Measurements from ENCODE around the gene FBXL7. TPM values are rescaled to one million over a fixed set of nuclear protein-coding genes. Genes with fewer than 3 reads are reported as not detected.

The FBXL7 gene
- total RNA-seq, 1 experiment from 2014 or later: 3.9 TPM

DNA sequence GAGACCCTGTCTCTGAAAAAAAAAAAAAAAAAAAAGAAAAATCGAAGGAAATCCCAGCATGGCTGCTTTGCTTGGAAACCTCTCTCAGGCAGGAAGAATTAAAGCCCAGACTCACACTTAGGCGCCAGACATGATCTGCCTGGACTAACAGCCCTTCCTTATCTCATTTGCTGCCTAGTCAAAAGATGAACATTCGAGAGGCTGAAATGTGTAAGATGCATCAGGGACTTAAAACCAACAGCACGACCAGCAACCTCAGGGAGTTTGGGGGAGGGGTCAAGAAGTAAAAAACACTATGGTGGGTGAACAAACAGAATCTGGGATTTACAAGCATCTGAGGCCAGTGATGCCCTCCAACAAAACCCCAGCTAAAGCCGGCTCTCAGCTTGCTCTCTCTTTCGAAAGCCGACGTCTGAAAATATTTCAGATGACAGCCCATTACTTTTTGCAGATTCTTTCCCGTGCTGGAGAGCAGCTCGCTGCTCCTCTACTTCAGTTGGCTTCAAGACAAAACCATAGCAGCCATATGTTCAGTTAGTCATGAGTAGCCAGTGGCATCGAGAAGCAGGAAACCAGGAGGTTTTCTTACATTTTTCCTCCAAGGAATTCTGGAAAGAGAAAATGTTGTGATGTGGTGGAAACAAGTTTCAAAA is 429.8 kb downstream of the FBXL7 start:
- no peak for DNase-seq (ENCODE audit: extremely low read depth, low read depth)

DNA sequence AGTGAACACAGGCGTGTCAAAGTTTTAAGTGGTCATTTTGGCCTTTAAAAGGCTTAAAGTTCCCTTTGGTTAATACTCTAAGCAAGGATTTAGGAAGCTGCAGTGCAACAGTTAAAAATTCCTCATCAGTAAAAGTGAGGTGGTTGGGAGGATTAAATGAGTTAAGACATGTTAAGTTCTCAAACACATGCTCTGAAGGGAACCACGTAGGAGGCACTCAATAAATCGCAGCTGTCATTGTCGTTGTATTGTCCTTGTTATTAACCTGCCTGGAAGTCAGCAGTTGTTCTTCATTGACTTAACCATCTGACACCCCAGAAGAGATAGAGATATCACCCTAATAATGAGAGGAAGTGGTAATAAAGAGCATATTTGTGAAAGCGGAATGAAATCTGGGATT is 432.1 kb downstream of the FBXL7 start:
- DNase-seq (ENCODE audit: extremely low read depth, low read depth): no peak

DNA sequence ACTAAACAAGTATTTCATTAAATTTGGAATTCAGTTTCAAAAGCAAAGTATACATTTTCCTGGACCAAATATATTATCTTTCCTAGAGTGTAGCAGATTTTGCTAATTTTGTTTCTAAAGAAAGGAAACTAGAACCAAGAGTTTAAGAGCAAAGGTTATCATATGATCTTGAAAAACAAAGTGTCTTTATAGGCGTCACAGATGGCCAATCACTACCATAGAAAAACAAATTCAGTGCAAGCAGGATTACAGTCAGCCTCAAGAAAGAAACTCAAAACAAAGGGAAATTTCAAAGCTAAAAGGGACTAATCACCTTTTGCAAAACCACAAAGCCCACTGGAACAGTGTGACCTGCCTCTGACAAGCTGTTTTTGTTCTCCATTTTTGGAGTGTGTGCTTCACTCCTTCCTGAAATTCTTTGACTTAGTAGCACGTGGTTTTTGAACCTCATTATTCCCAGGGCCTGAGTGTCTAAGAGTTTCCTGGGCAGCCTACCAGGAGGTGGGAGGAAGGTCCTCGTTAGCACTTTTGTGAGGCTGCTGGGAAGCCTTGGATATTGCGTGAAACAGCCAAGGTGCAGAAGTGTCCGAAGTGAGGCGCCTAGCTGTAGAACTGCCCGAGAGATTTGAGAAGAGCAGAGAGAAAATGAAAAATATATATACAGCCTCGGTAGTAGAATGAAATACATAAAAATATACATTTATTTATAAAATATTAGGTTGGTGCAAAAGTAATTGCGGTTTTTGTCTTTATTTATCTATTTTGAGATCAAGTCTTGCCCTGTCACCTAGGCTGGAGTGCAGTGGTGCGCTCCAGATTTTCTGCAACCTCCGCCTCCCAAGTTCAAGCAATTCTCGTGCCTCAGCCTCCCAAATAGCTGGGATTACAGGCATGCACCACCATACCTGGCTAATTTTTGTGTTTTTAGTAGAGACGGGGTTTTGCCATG is 433.6 kb downstream of the FBXL7 start:
- DNase-seq (ENCODE audit: extremely low read depth, low read depth): no peak

DNA sequence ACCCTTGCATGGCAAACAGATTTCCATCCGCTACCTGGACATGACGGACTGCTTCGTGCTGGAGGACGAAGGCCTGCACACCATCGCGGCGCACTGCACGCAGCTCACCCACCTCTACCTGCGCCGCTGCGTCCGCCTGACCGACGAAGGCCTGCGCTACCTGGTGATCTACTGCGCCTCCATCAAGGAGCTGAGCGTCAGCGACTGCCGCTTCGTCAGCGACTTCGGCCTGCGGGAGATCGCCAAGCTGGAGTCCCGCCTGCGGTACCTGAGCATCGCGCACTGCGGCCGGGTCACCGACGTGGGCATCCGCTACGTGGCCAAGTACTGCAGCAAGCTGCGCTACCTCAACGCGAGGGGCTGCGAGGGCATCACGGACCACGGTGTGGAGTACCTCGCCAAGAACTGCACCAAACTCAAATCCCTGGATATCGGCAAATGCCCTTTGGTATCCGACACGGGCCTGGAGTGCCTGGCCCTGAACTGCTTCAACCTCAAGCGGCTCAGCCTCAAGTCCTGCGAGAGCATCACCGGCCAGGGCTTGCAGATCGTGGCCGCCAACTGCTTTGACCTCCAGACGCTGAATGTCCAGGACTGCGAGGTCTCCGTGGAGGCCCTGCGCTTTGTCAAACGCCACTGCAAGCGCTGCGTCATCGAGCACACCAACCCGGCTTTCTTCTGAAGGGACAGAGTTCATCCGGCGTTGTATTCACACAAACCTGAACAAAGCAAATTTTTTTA is 436.7 kb downstream of the FBXL7 start:
- DNase-seq (ENCODE audit: extremely low read depth, low read depth): no peak

- DNase-seq (ENCODE audit: extremely low read depth, low read depth): no peak
Observed at GRCh38 chr5:15937708-15938107, 437.7 kb downstream of the FBXL7 start.

DNA sequence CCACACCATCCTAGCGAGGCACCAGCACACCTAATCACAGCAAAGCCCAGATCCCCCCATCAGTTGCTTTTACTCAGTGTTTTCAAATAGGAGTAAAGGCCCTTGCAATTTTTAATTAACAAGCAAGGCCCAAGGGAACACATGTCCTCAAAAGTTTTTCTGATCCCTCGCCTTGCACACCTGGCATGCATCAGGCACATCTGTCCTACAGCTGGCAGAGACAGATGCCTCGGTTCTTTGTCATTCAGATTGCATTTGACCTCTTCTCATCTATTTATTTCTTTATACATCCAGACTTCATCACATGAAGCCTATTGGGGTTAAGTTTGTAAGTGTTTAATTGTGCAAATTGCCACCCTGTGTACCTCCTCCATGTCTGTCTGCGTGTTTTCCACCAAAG is 438.2 kb downstream of the FBXL7 start:
- no peak for DNase-seq (ENCODE audit: extremely low read depth, low read depth)

GRCh38 chr5:15938961-15939360 is 439.0 kb downstream of the FBXL7 start:
- DNase-seq (ENCODE audit: extremely low read depth, low read depth): no peak

DNA sequence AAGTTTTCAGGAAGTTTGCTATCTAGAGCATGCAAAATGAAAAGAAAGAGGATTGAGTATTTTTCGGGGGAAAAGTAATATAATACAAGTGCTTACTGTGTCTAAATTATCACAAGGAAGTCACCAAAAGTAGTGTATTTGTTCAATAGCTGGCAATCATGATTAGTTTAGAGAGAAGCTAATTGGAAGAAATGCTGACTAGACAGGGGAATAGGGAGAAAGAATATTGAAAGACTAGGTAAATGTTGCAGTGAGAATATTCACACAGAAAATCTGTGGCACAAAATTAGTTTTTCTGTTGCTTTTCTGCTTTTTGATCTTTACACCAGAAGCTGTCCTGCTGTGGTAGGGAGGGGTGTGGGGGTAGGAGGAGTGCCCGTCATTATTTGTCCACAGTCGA is 440.9 kb downstream of the FBXL7 start:
- DNase-seq (ENCODE audit: extremely low read depth, low read depth): no peak

DNA sequence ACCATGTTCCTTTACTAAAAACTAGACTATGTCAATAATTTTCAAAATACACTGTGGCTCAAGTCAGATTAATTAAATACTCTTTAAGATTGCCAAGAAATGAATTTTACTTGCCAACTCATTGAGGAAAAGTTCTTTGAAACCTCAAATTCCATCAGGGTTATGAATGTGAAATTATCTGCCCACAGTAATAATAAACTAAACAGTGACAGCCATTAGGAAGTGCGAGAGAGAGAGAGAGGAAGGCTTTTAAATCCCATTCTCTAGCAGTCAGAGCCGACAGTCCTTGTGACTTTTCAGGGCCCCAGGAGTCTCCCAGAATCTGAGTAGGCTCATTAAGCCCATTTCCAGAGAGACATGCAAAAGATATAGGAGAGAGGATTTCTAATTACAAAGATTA is 443.5 kb downstream of the FBXL7 start:
- no peak for DNase-seq (ENCODE audit: extremely low read depth, low read depth)

DNA sequence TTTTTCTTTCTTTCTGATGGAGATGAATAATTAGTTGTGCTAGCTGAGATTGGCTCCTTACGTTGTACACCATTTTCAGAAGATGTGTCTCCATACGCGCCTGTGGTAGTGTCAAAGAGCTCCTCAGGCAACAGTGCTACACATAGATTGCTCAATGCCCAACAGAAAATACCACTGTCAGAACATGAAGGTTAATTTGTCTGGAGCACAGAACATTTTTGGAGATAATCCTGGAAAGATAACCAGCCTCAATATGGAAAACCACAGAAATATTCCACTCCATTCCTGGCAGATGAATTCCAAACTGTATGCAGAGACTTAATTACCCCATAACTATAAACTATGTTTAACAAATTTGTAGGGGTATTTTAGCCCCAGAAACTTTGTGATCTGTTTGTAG is 446.0 kb downstream of the FBXL7 start:
- no peak for DNase-seq (ENCODE audit: extremely low read depth, low read depth)

DNA sequence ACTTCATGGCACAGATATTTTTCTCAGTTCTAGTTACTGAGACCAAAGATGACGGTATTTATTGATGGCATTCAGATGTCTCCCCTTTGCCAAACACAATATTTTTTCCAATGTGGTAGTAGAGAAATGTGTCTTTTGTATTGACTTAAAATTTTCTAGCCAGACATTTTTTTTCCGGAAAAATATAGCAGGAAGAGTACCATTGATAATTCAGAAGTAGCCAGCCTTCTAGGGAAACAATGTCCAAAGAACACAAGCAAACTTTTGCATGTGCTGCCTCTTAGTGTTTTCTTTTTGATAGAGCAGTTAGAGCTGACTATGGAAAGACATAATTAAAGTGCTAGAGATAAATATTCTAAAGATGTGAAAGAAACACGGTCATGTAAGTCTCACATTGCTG is 448.2 kb downstream of the FBXL7 start:
- no peak for DNase-seq (ENCODE audit: extremely low read depth, low read depth)

DNA sequence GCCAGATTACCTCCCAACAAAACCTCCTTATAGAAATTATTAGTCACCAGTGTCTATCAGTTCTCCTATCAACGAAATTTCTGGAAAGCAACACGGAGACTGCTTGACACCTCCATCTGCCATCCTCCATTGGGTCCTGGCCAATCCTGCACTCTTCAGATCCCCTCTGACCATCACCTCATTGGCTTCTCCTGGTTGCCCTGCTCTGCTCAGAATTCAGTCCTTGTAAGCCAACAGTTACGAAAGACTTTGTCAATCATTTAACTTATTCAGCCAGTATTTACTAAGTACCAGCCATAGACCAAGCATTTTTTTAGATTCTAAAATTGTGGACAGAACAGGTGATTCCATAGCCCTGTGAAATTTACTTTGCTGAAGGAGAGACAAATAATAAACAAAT is 451.1 kb downstream of the FBXL7 start:
- DNase-seq (ENCODE audit: extremely low read depth, low read depth): no peak

- no peak for DNase-seq (ENCODE audit: extremely low read depth, low read depth)
Observed at GRCh38 chr5:15951550-15951949, 451.6 kb downstream of the FBXL7 start.

DNA sequence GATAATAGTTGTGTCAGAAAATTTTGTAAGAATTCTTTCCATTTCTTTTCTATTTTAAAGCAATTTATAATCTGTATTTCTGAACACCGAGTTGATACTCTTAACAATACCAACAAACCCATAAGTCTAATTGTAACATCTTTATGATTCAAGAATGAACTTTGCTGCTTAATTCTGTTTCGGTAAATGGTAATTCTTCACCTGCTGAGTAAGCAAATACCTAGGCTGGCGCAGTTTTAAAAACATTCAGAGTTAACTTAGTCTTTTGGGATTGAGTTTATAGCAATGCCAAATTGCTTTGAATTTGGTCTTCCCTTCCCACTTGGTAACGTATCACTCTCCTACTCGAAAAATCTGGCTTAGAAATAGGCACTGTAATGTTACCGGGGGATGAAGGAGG is 456.6 kb downstream of the FBXL7 start:
- DNase-seq (ENCODE audit: extremely low read depth, low read depth): no peak

- no peak for DNase-seq (ENCODE audit: extremely low read depth, low read depth)
Observed at GRCh38 chr5:15957124-15957523, 457.1 kb downstream of the FBXL7 start.

DNA sequence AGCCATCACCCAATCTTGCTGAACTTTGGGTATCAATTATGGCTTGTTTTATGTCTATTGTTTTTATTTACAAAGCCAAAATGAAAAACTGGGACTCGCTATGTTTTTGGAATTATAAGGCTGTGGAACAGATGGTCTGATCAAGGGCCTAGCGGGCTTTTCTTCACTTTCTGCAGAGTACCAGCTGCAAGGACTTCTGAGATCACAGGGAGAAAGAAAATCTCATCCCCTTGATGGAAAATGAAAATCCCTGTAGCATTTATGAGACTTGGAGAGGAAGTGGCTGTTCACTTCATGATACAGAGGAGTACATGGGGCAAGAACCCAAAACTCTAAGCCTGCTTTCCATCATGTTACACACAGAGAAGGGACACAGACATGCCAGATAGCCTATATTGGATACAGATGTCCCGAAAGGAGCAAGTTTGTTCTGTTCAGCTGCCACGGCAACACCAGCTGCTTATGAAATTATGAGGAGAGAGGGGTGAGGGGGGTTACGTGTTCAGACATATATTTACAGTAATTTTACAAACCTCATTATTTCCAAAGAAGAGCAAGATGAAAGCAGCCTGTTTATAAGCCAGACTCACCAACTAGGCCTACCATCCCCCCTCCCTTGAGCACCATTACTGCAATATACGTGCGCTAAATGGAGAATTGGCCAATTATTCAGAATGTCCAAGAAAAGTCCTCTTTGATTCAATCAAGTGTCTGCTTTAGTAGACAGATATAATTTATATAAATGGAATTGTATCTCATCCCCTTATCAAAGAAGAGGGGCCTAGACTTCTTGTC is 459.6 kb downstream of the FBXL7 start:
- no peak for DNase-seq (ENCODE audit: extremely low read depth, low read depth)

DNA sequence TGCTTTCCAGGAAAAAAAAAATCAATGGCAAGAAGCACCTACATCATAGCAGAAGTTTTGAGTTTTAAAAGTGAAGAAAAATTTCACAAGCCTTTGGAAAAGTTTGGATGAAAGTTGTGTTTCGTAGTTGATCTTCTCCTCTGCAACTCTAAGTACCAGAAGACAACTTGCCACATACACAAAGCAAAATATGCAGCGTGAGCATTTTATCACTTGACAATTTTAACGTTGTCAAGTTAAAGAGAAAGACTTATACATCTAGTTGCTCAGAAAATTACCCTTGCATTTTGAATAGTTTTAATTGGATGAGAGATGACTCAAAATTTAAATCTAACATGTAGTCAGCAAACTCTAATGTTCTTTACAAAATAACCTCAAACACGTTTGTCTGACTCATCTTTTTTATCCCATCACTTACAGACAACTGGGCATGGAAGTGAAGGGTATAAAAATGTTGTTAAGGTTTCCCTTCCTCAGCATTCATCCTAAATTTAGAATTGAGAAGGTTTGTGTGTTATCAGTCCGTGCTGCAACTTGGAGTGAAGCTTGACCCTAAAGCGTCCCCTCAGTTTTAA is 466.2 kb downstream of the FBXL7 start:
- DNase-seq (ENCODE audit: extremely low read depth, low read depth): no peak

GRCh38 chr5:15966651-15967050 is 466.7 kb downstream of the FBXL7 start:
- DNase-seq (ENCODE audit: extremely low read depth, low read depth): no peak

- DNase-seq (ENCODE audit: extremely low read depth, low read depth): peak; percentile 33
Observed at GRCh38 chr5:15968993-15969392, 469.0 kb downstream of the FBXL7 start.

DNA sequence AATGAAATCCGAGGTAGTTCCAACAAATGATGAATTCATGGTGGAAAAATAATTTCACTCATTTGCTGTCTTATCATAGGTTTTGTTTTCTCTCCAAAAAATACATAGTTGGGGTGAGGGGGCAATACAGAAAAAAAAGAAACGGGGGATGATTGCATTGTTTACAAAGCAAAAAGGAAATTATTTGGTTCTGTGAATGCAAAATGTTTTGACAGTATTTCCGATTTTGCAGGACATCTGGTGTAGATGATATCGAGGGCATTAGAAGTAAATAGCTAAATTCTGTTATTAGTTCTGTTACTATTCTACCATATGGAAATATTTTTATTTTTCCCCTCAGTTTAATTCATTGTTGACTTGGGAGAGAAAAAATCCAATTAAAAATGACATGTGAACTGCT is 477.9 kb downstream of the FBXL7 start:
- DNase-seq (ENCODE audit: extremely low read depth, low read depth): no peak

Data from NCI-H460 (cell line).